Keratinocyte (primary cell): ENCODE measurements around the gene DLG2. TPM values are rescaled to one million over a fixed set of nuclear protein-coding genes. Genes with fewer than 3 reads are reported as not detected.

Experiments
- DNase-seq: peaks from one replicate; pipeline ENCODE4 v3.0.0-alpha.2; 2011; ENCODE audit warnings: low read depth, missing footprints, low spot score
- FAIRE-seq: peaks from 2 replicates; lab custom pipeline; 2011; peaks lifted over from hg19 to GRCh38; lab: Jason Lieb, UNC
- H2AFZ ChIP-seq: 2 replicates; pipeline ENCODE4 v1.6.0; 2012; ENCODE audit warnings: low read length, control low read depth, inconsistent platforms; ENCODE audit not compliant: control insufficient read depth
- H3K27ac ChIP-seq: 2 replicates; pipeline ENCODE4 v1.5.1; 2011; ENCODE audit warnings: low read length; ENCODE audit not compliant: control insufficient read depth, insufficient read depth
- H3K27me3 ChIP-seq: 3 replicates; pipeline ENCODE4 v1.6.0; 2011; ENCODE audit warnings: low read length; ENCODE audit not compliant: control insufficient read depth, insufficient read depth; ENCODE audit errors: extremely low read depth
- H3K36me3 ChIP-seq, 2 experiments: 2 replicates in 1 of 2; 3 replicates in 1 of 2; pipeline ENCODE4 v1.5.1; 2011; ENCODE audit warnings: low read length in 2 of 2, mild to moderate bottlenecking in 1 of 2; ENCODE audit not compliant: control insufficient read depth in 2 of 2, insufficient read depth in 2 of 2; ENCODE audit errors: extremely low read depth in 1 of 2
- H3K4me1 ChIP-seq: 3 replicates; pipeline ENCODE4 v1.5.1; 2011; ENCODE audit warnings: low read length; ENCODE audit not compliant: control insufficient read depth, insufficient read depth; ENCODE audit errors: extremely low read depth
- H3K4me2 ChIP-seq: 3 replicates; pipeline ENCODE4 v1.6.0; 2011; ENCODE audit warnings: low read depth, low read length; ENCODE audit not compliant: control insufficient read depth, insufficient read depth; ENCODE audit errors: extremely low read depth
- H3K4me3 ChIP-seq, 3 experiments: fragments of 200-600 bp in 1 of 3; sonication (generic) in 1 of 3; 2 replicates in 2 of 3; 3 replicates in 1 of 3; pipeline ENCODE4 v1.5.1; 2011 to 2016; ENCODE audit warnings: low read length in 3 of 3, mild to moderate bottlenecking in 3 of 3, control low read depth in 2 of 3, inconsistent platforms in 1 of 3, low read depth in 1 of 3, mixed read lengths in 1 of 3, mixed run types in 1 of 3, moderate library complexity in 1 of 3; ENCODE audit not compliant: control insufficient read depth in 2 of 3, insufficient read depth in 2 of 3; ENCODE audit errors: extremely low read depth in 1 of 3
- H3K79me2 ChIP-seq: 2 replicates; pipeline ENCODE4 v1.6.0; 2012; ENCODE audit warnings: low read length; ENCODE audit not compliant: control insufficient read depth, insufficient read depth
- H3K9ac ChIP-seq: 3 replicates; pipeline ENCODE4 v1.6.0; 2011; ENCODE audit warnings: low read length; ENCODE audit not compliant: control insufficient read depth, insufficient read depth; ENCODE audit errors: extremely low read depth
- H3K9me1 ChIP-seq: 3 replicates; pipeline ENCODE4 v1.6.0; 2011; ENCODE audit warnings: low read length; ENCODE audit not compliant: control insufficient read depth, insufficient read depth; ENCODE audit errors: extremely low read depth
- H3K9me3 ChIP-seq: 2 replicates; pipeline ENCODE4 v1.5.1; 2012; ENCODE audit warnings: low read depth, low read length; ENCODE audit not compliant: control insufficient read depth
- H4K20me1 ChIP-seq: 3 replicates; pipeline ENCODE4 v1.6.0; 2011; ENCODE audit warnings: low read length; ENCODE audit not compliant: control insufficient read depth, insufficient read depth; ENCODE audit errors: extremely low read depth
- EZH2 ChIP-seq: IDR thresholded peaks from one replicate; pipeline ENCODE4 v1.6.1; 2012; ENCODE audit warnings: inconsistent platforms, mild to moderate bottlenecking, low read length, moderate library complexity
- dilution Hi-C: fragments of 300-500 bp; cut with MboI; formaldehyde crosslinking; loops from one replicate; pipeline ENCODE4 v1.7.0; 2020; ENCODE audit warnings: low sequenced_read_pairs; ENCODE audit not compliant: extremely low pct_ligation_motif_present
- polyA plus RNA-seq, 5 experiments: library from polyadenylated mRNA; depleted of rRNA in 3 of 5; stranded (reverse) in 3 of 5; stranded (forward) in 1 of 5; unstranded in 1 of 5; fragments of >200 nt; gene quantifications; 1 replicate in 1 of 5; 2 replicates in 3 of 5; 3 replicates in 1 of 5; pipeline versions ENCODE4 v1.2.1 to v1.2.3, GENCODE V29; 2011 to 2012; ENCODE audit warnings: missing spikeins in 2 of 5, low read depth in 1 of 5, low replicate concordance in 1 of 5
- TF ChIP-seq, protein P1 (sequence below), 3 experiments: IDR thresholded peaks in 1 of 3; conservative IDR thresholded peaks in 1 of 3; optimal IDR thresholded peaks in 1 of 3; 2 replicates in 2 of 3; 3 replicates in 1 of 3; pipeline versions ENCODE3 to v1.5.1; 2011; ENCODE audit warnings: low read length in 3 of 3, mild to moderate bottlenecking in 3 of 3, moderate library complexity in 2 of 3, control low read depth in 1 of 3, inconsistent platforms in 1 of 3; ENCODE audit not compliant: insufficient read depth in 2 of 3; ENCODE audit errors: extremely low read depth in 1 of 3

DLG2 gene
- polyA plus RNA-seq, 1 donor (not counting 4 experiments of a cell fraction or from before 2014, with no cell fraction given), result 0.55 TPM

DNA sequence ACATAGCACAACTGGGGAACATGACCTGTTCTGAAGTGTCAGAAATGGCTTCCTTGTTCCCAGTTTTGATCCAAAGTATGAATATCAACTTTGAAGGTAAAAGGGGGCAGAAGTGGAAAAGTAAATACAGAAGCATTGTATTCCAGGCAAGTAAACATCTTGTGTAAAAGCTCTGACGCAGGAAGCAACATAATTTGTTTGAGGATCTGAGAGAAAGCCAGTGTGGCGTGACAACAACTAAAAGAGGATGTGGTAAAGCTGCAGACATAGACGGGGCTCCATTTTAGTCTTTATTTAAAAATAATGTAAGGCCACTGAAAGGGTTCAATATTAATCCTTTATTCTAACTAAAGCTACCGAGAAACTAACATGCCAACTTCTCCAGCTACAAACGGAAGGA lies 310.2 kb downstream of the DLG2 start:
- no peaks in the 10 kb centered on the region for H3K4me1 ChIP-seq
- no peak overlapping the region for H3K9ac ChIP-seq
- H2AFZ ChIP-seq, result no peak overlapping the region
- H4K20me1 ChIP-seq, result no peaks in the 10 kb centered on the region
- DNase-seq (no peak), FAIRE-seq (no peak)
- H3K4me2 ChIP-seq, result no peak overlapping the region
- no peaks in the 10 kb centered on the region for H3K9me1 ChIP-seq
- H3K4me3 ChIP-seq, result no peak overlapping the region
- no peaks in the 10 kb centered on the region for H3K79me2 ChIP-seq
- no peaks in the 10 kb centered on the region for H3K9me3 ChIP-seq
- TF ChIP-seq, protein P1, sequence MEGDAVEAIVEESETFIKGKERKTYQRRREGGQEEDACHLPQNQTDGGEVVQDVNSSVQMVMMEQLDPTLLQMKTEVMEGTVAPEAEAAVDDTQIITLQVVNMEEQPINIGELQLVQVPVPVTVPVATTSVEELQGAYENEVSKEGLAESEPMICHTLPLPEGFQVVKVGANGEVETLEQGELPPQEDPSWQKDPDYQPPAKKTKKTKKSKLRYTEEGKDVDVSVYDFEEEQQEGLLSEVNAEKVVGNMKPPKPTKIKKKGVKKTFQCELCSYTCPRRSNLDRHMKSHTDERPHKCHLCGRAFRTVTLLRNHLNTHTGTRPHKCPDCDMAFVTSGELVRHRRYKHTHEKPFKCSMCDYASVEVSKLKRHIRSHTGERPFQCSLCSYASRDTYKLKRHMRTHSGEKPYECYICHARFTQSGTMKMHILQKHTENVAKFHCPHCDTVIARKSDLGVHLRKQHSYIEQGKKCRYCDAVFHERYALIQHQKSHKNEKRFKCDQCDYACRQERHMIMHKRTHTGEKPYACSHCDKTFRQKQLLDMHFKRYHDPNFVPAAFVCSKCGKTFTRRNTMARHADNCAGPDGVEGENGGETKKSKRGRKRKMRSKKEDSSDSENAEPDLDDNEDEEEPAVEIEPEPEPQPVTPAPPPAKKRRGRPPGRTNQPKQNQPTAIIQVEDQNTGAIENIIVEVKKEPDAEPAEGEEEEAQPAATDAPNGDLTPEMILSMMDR (optimal IDR thresholded peaks at IDR 0.05 in 1 of 3, IDR thresholded peaks at IDR 0.05 in 1 of 3, conservative IDR thresholded peaks at IDR 0.05 in 1 of 3; ENCODE audit: extremely low read depth in 1 of 3, insufficient read depth in 2 of 3, low read length in 3 of 3), result no peak
- TF ChIP-seq EZH2, result no peak
- H3K27me3 ChIP-seq, result no peaks in the 10 kb centered on the region
- dilution Hi-C loops, result no loop called here
- H3K27ac ChIP-seq, result no peak overlapping the region
- H3K36me3 ChIP-seq, result no peaks in the 10 kb centered on the region

DNA sequence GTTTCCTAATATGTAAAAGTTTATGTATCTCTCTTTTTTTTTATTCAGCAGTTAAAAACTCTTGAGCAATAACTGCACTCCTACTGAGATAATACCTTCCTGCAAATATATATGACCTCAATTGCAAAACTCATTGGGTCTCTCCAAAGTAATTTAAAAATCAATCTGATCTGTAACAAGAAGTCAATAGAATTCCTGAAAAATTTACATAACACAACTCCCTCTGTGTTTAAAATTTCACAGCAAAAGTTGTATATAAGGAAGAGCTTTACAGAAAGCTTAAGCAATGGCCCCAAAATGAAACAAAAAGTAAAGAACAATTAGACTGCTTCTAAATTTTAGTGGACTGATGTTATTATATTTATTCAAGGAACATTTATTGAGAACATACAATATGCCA lies 313.4 kb downstream of the DLG2 start:
- Histone ChIP-seq H3K4me2 (no peak overlapping the region), H3K9ac (no peak overlapping the region), H3K9me3 (no peaks in the 10 kb centered on the region), H3K79me2 (no peaks in the 10 kb centered on the region), H2AFZ (no peak overlapping the region), H3K4me1 (no peaks in the 10 kb centered on the region), H4K20me1 (no peaks in the 10 kb centered on the region), H3K27me3 (no peaks in the 10 kb centered on the region), H3K9me1 (no peaks in the 10 kb centered on the region), H3K27ac (no peak overlapping the region), H3K4me3 (no peak overlapping the region), H3K36me3 (no peaks in the 10 kb centered on the region)
- no peak for FAIRE-seq
- TF ChIP-seq EZH2, result no peak
- TF ChIP-seq, protein P1 (optimal IDR thresholded peaks at IDR 0.05 in 1 of 3, IDR thresholded peaks at IDR 0.05 in 1 of 3, conservative IDR thresholded peaks at IDR 0.05 in 1 of 3; ENCODE audit: extremely low read depth in 1 of 3, insufficient read depth in 2 of 3, low read length in 3 of 3), result no peak
- dilution Hi-C loops, result no loop called here
- no peak for DNase-seq
